GM21576 (cell line): Measurements from ENCODE around the gene ABHD11.

Experiments
- ATAC-seq: cut with Tn5 transposase; IDR thresholded peaks from one replicate; pipeline ENCODE4 v1.9.1; 2021; ENCODE audit warnings: mild to moderate bottlenecking, moderate library complexity; ENCODE audit not compliant: unreplicated experiment

ABHD11 gene

DNA sequence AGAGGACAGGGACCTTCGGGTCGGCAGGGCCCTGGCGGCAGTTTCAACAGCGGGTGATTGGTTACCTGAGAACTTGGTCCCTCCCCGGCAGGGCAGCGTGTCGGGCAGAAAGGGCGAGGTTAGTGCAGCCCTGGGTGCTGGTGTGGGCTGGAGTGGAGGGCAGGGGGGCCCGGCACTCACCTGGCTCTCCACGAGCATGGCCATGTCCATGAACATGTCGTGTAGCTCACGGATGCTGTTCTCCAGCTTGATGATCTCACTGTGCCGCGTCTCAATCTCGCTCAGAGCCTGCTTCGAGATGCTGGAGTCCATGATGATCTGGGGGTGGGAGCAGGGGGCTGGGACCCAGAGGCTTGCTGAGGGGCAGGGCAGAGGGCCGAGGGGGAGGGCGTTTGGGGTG is 35.9 kb downstream of the ABHD11 start:
- ATAC-seq = no peak

DNA sequence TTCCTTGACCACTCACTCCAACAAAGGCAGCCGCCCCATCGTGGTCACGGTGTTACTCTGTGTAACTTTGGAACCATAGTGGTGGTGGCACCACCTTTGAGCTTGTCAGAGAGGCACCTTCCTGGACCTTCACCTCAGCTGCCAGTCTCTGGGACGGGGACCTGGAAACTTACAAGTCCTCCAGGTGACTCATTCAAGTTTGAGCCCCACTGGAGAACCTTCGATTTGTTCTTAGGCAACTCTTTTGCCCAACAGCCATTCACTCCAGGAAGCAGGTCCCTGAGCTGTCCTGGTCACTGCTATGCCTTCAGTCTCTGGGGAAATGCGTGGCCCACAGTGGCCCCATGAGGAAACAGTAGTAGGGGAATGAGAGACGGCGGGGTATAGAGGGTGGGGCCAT is 36.4 kb downstream of the ABHD11 start:
- ATAC-seq = no peak

DNA sequence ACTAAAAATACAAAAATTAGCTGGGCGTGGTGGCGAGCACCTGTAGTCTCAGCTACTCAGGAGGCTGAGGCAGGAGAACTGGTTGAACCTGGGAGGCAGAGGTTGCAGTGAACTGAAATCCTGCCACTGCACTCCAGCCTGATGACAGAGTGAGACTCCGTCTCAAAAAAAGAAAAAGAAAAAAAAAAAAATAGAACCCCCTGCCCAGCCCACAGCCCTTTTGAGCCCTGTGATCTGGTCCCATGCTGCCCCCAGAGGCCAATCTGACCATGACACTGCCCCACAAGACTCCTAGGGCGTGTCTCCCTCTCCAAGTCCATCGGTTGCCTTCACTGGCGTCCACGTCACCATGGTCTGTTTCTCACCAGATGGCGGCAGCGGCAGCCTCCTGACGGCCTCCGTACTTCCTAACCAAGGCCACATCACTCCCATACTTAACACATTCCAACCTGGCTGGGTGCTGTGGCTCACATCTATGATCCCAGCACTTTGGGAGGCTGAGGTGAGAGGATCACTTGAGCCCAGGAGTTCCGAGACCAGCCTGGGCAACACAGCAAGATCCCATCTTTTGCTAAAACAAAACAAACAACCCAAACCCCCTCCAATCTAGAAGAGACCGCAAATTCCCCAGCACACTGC is 37.1 kb downstream of the ABHD11 start:
- ATAC-seq = no peak

DNA sequence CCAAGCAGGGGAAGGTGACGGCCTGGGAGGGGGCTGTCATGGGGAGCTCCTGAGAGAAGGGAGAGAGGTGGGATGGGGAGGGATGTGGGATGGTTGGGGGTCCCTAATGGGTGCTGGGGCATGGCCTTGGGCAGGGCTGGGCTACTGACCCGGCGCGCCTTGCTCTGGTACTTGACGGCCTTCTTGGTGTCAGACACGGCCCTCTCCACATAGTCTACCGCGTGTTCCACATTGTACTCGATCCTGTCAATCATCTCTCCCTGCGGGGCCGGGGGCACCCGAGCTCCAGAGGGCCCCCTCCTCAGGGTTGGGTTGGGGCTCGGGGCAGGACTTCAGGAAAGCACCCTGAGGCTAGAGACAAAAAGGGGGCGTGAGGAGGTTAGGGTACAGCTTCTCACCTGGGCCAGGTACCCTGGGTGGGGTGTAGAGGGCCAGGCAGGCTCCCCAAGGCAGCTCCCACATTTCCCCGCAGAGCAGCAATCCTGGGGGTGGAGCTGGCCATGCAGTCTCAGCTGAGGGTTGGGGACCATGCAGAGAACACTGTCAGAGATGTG is 37.9 kb downstream of the ABHD11 start:
- ATAC-seq = no peak

DNA sequence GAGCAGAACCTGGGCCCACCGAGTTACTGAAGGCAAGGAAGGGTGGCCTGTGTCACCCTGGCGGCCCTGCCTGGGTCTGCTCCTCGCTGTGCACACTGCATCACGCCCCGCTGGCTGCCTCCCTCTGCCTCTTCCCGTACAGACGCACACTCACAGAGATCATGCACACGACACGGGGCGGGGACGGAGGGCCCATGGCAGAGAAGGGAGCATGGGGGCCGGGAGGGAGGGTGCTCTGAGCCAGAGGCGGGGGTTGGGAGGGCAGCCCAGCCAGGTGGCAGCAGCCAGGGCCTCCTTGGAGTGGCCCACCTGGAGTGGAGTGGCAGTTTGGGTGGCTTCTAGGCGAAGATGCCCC is 38.6 kb downstream of the ABHD11 start:
- no peak for ATAC-seq

DNA sequence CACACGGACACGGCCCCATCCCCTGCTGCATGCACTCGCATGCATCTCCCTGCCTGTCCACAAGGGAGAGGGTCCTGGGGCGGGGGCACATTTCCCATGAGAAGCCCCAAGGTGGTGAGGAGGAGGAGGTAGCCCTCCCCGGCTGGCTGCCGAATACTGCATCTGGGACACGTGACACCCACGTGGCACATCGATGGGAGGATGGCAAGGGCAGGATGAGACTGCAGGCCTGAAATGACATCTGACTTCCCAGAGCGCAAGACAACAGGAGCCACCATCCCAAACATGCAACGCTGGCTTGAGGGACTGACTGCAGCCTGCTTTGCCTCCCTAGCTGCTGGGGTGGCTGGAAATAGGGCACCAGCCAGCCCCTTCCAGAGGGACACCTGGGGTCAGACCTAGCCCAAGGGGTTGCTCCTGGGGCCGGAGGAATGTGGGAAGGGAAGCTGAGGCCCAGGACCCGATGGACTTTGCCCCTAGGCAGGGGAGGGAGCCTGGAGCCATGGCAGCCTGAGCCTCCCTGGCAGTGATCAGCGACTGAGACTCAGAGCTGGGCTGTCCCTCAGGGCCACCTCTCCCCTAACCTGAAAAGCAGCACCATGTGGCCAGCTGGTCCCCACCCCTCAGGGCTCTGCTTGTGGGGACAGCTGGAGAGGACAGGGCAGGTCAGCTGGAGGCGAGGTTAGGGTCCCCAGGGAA is 39.1 kb downstream of the ABHD11 start:
- ATAC-seq = no peak

DNA sequence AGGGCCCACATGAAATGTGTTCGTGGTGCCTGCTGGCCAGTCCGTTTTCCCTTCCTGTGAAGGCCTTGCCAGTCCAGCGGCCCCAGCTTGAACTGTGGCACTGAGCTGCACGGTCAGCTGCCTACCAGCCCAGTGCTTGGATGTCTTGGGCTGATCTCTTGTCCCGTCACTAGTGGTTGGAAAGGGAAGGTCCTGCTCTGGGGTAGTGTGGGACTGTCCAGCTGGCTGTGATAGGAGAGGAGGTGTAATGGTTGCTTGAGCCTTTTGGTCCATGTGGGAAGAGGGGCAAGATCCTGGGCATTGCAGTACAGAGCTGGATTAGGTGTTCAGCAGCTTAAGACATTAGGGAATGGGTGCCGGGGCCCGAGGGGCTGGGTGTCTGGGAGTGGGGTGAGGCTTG is 40.2 kb downstream of the ABHD11 start:
- no peak for ATAC-seq

DNA sequence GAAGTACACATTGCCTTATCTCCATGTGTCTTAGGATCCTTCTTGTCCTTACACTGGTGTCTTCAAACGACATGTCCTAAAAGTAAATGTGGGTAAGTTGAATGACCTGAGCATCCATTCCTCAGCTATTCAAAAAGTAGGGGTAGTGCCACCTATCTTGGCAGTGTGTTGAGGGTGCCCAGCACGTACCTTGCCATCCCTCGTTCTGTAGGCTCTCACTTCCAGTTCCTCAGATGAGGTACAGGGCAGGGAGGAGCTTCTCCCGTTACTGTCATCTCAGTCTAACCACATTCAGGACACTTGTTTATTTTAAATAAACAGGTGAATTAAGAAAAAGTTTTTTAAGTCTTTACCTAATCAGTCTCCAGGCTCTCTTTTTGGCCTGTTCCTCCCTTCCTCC is 42.2 kb downstream of the ABHD11 start:
- no peak for ATAC-seq

DNA sequence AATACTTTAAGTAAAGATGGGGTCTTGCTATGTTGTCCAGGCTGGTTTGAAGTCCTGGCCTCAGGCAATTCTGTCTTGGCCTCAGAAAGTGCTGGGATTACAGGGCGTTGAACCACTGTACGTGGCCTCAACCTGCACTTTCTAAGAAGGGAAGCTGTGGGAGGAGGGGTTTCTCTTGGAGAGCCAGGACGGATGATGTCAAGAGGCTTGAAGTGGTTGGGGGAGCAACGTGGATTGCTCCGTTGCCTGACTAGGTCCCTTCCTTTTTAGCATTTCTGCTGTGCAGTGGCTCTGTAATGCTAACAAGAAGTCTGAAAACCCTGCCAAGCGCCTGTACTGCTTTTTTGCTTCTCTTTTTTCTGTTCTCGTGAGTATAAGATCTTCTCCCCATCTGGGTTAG is 48.0 kb downstream of the ABHD11 start:
- no peak for ATAC-seq

DNA sequence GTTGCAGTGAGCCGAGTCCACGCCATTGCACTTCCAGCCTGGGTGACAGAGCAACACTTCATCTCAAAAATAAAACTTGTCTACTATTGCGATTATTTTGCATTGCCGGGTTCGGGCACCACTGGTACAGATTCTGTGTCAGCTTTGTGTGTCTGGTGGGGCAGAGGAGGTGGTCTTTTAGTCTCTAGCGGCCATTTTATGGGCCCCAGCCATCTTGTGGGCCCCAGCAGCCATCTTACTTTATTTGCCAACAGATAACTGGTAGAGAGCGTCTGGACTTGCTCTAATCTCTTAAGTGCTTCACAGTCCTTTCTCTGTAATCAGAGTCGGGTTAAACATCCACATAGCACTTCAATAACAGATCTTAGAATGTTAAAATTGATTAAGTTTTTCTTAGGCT is 50.3 kb downstream of the ABHD11 start:
- ATAC-seq = no peak
